ENCODE measurements around the gene CDK5R2.

DNA sequence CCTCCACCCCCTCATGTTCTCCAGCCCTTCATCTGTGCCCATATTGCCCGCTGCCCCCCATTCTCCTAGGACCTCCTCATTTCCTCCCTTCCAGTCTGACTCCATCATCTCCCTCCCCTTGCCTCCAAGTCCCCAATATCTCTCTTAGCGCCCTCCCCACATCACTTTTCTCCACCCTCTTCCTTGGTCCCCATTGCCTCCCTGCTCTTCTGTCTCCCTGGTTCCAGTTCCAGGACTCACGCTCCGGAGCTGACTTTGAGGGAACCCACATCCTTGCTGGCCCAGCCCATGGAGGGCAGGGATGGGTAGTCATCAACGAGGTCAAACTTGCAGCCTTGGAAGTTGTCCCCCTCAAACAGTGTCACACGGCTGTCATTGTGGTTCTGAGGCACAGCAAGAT is 31.1 kb downstream of the CDK5R2 start:
- TF ChIP-seq GATA3 (IDR thresholded peaks at IDR 0.05; ENCODE audit: low read depth, low read length): no peak
- TF ChIP-seq GATA2 (IDR thresholded peaks at IDR 0.05; ENCODE audit: low read depth, low read length): no peak
